ENCODE results near the gene HIPK2.

- TF ChIP-seq CTCF (IDR thresholded peaks at IDR 0.05) = no peak
- TF ChIP-seq EP300 (IDR thresholded peaks at IDR 0.05) = no peak
- TF ChIP-seq POLR2AphosphoS5 (IDR thresholded peaks at IDR 0.05) = no peak
Observed at GRCh38 chr7:139681463-139681755, 96.4 kb downstream of the HIPK2 start.

All from stomach (tissue), 4 donors.